Aorta (tissue), 5 donors: Measurements from ENCODE around the gene GTF2H2. TPM values are rescaled to one million over a fixed set of nuclear protein-coding genes. Genes with fewer than 3 reads are reported as not detected.
"Not testable (repeated sequence)": the region's sequence is repeated elsewhere in the genome, so short reads cannot be mapped to it uniquely, and the experiment has no call there.

Experiments
- ATAC-seq: fragments of 200-7000 bp; cut with Tn5 transposase; one replicate; pipeline ENCODE4 v1.9.1; 2022; ENCODE audit warnings: moderate library complexity; ENCODE audit not compliant: low FRiP score
- DNase-seq, 2 donors: peaks; one replicate each; pipeline ENCODE4 v3.0.0-alpha.2; 2020
- H3K27ac ChIP-seq, 2 donors: one replicate each; pipeline ENCODE4 v1.5.1; 2013; ENCODE audit warnings: low read length in 2 of 2, mild to moderate bottlenecking in 2 of 2, moderate library complexity in 2 of 2, control low read depth in 1 of 2, inconsistent platforms in 1 of 2, low read depth in 1 of 2
- H3K27me3 ChIP-seq, 2 donors: one replicate each; pipeline ENCODE4 v1.6.1; 2013; ENCODE audit warnings: control low read depth in 1 of 2, low read length in 1 of 2, mild to moderate bottlenecking in 1 of 2, moderate library complexity in 1 of 2; ENCODE audit not compliant: insufficient read depth in 2 of 2, control insufficient read depth in 1 of 2
- H3K36me3 ChIP-seq, 2 donors: one replicate each; pipeline ENCODE4 v1.6.1; 2013; ENCODE audit warnings: control low read depth in 1 of 2, low read length in 1 of 2, mild to moderate bottlenecking in 1 of 2; ENCODE audit not compliant: insufficient read depth in 2 of 2, control insufficient read depth in 1 of 2
- H3K4me1 ChIP-seq, 2 donors: one replicate each; pipeline ENCODE4 v1.6.1; 2013; ENCODE audit warnings: low read length in 2 of 2, control low read depth in 1 of 2, mild to moderate bottlenecking in 1 of 2, moderate library complexity in 1 of 2; ENCODE audit not compliant: insufficient read depth in 2 of 2, control insufficient read depth in 1 of 2
- H3K4me3 ChIP-seq, 2 donors: one replicate each; pipeline ENCODE4 v1.5.1; 2013; ENCODE audit warnings: low read length in 2 of 2, control low read depth in 1 of 2, mild to moderate bottlenecking in 1 of 2
- H3K9me3 ChIP-seq: one replicate; pipeline ENCODE4 v1.6.1; 2013; ENCODE audit warnings: mild to moderate bottlenecking, low read length; ENCODE audit not compliant: control insufficient read depth
- WGBS, 2 donors: extraction: QIAGEN DNeasy Blood & Tissue Kit; methylation state at CpG; one replicate each; pipeline ENCODE4 v1.1.7; 2013; 5-methylcytosine and 5-hydroxymethylcytosine counted together
- intact Hi-C, 2 donors: fragments of 100-400 bp; cut with DNase I; formaldehyde crosslinking; loops; one replicate each; pipeline versions ENCODE4 v1.14.2 to v1.15.0; 2022
- polyA plus RNA-seq, 2 donors: library from polyadenylated mRNA; stranded (reverse); fragments of 200-250 nt; gene quantifications; one replicate each; pipeline ENCODE4 v1.2.3, GENCODE V29; 2013
- total RNA-seq, 2 donors: library from RNA; stranded (reverse); fragmentation: NEBNext Ultra II Directional; extraction: Animal tissue kit (Norgen Biotek cat#: 25700); gene quantifications; one replicate each; pipeline ENCODE4 v1.2.1, GENCODE V29; 2021
- donor health status: healthy with polysubstance abuse.
- donor health status: Bipolar disorder and iron deficiency.
- donor health status: DM: no; HTN: no; CAD: no.
- donor health status: DM: no; HTN: no; CAD: no.
- donor health status: DM: yes; HTN: yes; CAD: no.

Gene GTF2H2
- total and polyA plus RNA-seq, 4 donors = 4.5 to 25.7 (median 19.2) TPM

DNA sequence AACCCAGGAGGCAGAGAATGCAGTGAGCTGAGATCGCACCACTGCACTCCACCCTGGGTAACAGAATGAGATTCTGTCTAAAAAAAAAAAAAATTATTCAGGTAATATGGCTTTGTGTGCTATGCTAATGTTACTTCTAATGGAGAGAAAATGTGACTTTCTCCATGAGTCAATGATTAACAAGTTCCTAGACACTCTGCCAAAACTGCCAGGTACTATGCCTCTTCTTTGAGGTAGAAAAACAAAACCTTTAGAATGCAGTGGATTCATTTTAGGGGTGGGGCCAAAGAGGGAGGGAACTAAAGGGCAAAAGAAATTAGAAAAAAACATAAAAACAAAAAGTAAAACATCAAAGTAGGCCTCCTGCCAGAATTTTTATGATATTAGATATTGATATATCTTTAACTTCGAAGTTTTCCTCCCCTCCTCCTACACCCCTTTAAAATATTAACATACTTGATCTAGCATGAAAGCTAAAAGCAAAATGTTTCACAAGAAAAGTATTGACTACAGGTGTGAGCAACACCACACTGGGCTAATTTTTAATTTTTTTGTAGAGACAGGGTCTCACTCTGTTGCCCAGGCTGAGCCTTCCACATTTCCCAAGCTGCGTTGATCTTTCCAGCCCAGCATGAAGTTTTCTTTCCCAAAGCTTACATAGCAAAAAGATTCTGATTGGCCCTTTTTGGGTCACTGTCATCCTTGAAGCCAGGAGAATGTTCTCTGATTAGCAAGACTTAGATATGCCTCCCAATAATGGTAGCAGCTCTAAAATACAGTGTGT is 17.0 kb upstream of the GTF2H2 start:
- intact Hi-C loops, H3K27me3 ChIP-seq, H3K9me3 ChIP-seq, ATAC-seq, DNase-seq, H3K4me3 ChIP-seq, H3K27ac ChIP-seq, H3K4me1 ChIP-seq, H3K36me3 ChIP-seq: not testable (repeated sequence)
- no CpG with 5 or more reads among the region's 3 CpGs for WGBS, 2 donors

DNA sequence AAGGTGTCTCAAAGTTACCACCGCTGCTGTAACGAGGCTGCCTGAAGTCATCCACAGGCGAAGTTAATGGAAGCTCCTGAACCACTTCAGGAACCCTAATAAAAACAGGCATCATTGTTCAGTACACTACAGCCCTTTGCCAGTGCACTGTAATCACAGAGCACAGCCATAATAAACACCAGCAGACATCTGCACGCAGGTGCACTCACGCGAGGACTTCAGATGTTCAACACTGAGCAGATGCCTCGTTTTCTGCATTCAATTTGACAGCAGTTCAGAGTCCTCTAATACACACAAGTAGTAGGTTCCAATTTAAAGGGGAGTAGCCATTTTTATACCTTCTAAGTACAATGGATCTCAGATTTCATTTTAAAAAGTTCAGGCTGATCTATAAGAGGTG is 15.4 kb upstream of the GTF2H2 start:
- H3K27me3 ChIP-seq, ATAC-seq, H3K27ac ChIP-seq, H3K4me3 ChIP-seq, H3K4me1 ChIP-seq, H3K9me3 ChIP-seq, DNase-seq, H3K36me3 ChIP-seq, intact Hi-C loops: not testable (repeated sequence)
- no CpG with 5 or more reads among the region's 7 CpGs for WGBS, 2 donors

DNA sequence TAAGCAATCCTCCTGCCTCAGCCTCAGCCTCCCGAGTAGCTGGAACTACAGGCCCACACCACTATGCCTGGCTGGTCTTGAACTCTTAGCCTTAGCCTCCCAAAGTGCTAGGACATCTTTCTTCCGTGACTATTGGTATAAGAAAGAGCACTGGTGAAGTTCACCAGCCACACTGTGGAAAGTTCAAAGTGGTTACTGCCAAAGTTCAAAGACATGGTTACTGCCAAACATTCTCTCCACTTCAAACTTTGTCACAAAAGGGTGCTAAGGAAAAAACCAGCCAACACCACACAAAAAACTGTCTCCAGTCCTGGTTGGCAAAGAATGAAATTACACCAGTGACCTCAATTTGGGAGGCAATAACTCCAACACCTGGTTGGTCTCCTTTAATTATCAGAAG is 14.9 kb upstream of the GTF2H2 start:
- H3K9me3 ChIP-seq, H3K4me1 ChIP-seq, DNase-seq, H3K27ac ChIP-seq, intact Hi-C loops, H3K4me3 ChIP-seq, ATAC-seq, H3K36me3 ChIP-seq, H3K27me3 ChIP-seq: not testable (repeated sequence)
- no CpG with 5 or more reads among the region's 2 CpGs for WGBS, 2 donors

DNA sequence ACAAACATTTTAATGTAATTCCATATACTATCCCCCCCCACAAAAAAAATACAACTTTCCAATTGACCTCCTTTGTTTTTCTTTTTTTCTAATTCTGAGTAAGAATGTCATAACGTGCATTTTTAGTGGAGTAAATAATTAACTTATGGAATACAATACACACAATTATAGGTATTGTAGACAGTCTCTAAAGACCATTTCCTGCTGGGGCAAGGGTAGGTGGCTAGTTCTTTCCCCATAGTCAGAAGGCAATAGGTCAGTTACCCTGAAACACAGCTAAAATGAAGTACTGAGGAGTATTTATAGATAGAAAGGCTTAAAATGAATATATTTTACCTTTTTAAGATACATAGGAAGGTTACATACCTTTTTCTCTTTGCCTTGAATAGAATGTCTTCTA is 6.2 kb downstream of the GTF2H2 start:
- H3K4me3 ChIP-seq, H3K27me3 ChIP-seq, H3K4me1 ChIP-seq, H3K9me3 ChIP-seq, H3K36me3 ChIP-seq, ATAC-seq, DNase-seq, intact Hi-C loops, H3K27ac ChIP-seq: not testable (repeated sequence)
- no CpG with 5 or more reads among the region's 1 CpG for WGBS, 2 donors

DNA sequence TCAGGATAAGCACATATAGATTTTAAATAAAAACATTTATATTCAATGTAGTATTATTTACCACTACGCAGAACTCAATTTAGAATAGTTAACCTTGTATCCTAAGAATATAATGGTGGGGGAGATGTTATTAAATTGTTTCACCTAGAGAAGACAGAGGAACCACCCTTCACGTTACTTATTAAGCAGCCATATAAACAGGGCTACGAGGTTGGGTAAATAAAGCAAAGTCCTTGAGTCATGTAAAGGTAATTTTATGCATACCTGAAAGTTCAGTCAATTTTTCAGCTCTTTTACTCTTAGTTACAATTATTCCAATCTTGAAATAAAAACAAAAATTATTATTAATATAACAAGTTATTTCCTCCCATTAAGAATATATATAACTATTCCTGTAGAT is 8.1 kb downstream of the GTF2H2 start:
- intact Hi-C loops, H3K4me3 ChIP-seq, H3K9me3 ChIP-seq, H3K27ac ChIP-seq, H3K36me3 ChIP-seq, DNase-seq, H3K4me1 ChIP-seq, ATAC-seq, H3K27me3 ChIP-seq: not testable (repeated sequence)
- WGBS, 2 donors = no CpG with 5 or more reads among the region's 3 CpGs

DNA sequence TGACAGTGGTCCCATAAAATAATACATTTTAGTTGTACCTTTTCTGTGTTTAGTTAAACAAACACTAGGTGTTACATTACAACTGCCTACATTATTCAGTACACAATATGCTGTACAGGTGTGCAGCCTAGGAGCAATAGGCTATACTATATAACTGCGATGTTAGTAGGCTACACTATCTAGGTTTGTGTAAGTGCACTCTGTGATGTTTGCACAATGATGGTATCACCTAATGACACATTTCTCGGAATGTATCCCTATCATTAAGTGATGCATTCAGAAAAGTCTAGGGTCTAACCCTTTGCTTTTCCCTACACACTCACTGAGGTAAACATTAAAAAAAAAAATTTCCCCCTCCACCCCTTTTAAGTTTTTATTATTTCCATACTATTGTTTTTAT is 22.7 kb downstream of the GTF2H2 start:
- intact Hi-C loops = not testable (repeated sequence)

DNA sequence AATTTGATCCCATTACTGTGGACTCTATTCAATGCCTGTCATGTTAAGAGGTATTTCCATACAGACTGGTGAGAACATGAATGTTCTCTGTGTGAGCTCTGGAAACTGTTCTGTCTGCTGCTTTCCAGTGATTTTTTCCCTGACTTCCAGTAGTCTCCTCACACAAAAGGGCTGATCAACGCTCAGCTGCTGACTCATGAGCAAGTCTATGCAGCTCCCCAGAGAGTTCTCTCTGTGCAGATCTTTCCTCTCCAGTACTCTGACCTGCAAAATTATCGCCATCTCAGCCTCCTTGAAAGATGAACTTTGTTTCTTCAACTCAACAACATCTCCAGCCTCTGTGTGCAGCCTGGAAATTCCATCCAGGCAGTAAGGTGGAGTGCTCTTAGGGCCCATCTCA is 23.3 kb downstream of the GTF2H2 start:
- intact Hi-C loops, H3K4me1 ChIP-seq, H3K27ac ChIP-seq, H3K4me3 ChIP-seq, ATAC-seq, H3K9me3 ChIP-seq, H3K27me3 ChIP-seq, H3K36me3 ChIP-seq, DNase-seq: not testable (repeated sequence)
- no CpG with 5 or more reads among the region's 2 CpGs for WGBS, 2 donors

More for the DNA sequence above, 22.7 kb downstream of the GTF2H2 start:
- WGBS, 2 donors = 88 to 92% methylated on average over 1 to 2 of the region's 2 CpGs
- not testable (repeated sequence) for H3K27me3 ChIP-seq, H3K36me3 ChIP-seq, ATAC-seq, H3K4me3 ChIP-seq, H3K9me3 ChIP-seq, DNase-seq, H3K4me1 ChIP-seq, H3K27ac ChIP-seq

DNA sequence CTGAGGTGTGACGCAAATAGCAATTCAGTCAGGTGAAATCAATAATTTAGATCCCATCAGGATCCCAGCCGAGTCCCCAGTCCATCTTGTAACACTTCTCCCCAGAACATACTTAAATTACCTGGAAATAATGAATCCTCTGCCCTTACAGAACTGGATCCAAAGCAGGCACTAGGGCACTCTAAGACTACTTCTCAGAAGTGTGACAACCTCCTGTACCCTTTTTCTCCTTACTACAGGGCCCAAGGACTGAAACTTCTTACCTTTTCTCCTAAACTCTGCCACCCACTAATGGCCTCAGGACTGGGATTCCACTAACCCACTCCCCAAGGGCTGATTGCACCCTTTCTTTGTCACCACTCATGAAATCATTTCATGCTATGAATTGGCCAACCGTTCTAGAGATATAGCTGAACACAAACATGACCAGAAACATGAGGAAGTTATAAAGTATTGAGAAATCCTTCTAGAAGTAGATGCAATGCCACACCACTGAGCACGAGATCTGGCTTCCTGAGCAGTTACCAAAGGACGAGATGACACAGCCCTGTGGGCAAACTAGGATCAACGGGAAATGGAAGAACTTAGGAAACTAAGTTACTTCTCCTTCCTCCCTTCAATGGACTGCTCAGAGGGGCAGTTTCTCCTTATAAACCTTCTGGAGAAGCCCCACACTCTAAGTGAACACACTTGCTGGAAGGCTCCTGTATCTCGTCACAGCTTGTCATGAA is 36.3 kb downstream of the GTF2H2 start:
- H3K36me3 ChIP-seq, H3K4me3 ChIP-seq, H3K27ac ChIP-seq, DNase-seq, intact Hi-C loops, H3K9me3 ChIP-seq, H3K27me3 ChIP-seq, H3K4me1 ChIP-seq: not testable (repeated sequence)
- no CpG with 5 or more reads among the region's 7 CpGs for WGBS, 2 donors
- ATAC-seq = peak; percentile 36
